Rectal smooth muscle tissue (tissue), 1 donor: ENCODE results near the gene NRG4.
A peak's percentile ranks its signal among the peaks of the same experiment; 100 is the strongest.
"Not testable (repeated sequence)": the region's sequence is repeated elsewhere in the genome, so short reads cannot be mapped to it uniquely, and the experiment has no call there.

Source experiments
- H3K27ac ChIP-seq: one replicate; pipeline ENCODE4 v1.7.0; 2013; ENCODE audit warnings: low read depth, low read length, inconsistent platforms
- H3K27me3 ChIP-seq: one replicate; pipeline ENCODE4 v1.7.0; 2013; ENCODE audit warnings: low read length; ENCODE audit not compliant: control insufficient read depth, insufficient read depth
- H3K36me3 ChIP-seq: one replicate; pipeline ENCODE4 v1.7.0; 2013; ENCODE audit warnings: low read length; ENCODE audit not compliant: control insufficient read depth, insufficient read depth
- H3K4me1 ChIP-seq: one replicate; pipeline ENCODE4 v1.7.0; 2013; ENCODE audit warnings: low read length; ENCODE audit not compliant: control insufficient read depth, insufficient read depth
- H3K4me3 ChIP-seq: one replicate; pipeline ENCODE4 v1.7.0; 2013; ENCODE audit warnings: low read length
- H3K9ac ChIP-seq: one replicate; pipeline ENCODE4 v1.7.0; 2013; ENCODE audit warnings: low read length

Gene NRG4

DNA sequence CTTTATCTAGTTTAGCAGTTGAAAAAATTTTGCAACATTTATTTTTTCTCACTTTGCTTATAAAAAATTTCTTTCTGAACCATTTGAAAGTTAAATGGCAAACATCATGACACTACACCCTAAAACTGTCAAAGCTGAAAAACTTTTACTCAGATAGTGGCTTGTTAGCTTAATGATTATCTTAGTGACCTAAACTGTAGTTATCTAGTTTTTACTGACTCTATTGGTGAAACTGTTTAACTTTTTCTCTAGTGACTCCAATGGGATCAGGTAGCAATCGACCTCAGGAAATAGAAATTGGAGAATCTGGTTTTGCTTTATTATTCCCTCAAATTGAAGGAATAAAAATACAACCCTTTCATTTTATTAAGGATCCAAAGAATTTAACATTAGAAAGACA is 95.2 kb downstream of the NRG4 start:
- Histone ChIP-seq H3K27me3 (no peaks in the 10 kb centered on the region), H3K4me1 (no peaks in the 10 kb centered on the region), H3K36me3 (peaks cover 3% of the 10 kb centered on the region), H3K27ac (no peak overlapping the region), H3K4me3 (no peak overlapping the region), H3K9ac (no peak overlapping the region)

DNA sequence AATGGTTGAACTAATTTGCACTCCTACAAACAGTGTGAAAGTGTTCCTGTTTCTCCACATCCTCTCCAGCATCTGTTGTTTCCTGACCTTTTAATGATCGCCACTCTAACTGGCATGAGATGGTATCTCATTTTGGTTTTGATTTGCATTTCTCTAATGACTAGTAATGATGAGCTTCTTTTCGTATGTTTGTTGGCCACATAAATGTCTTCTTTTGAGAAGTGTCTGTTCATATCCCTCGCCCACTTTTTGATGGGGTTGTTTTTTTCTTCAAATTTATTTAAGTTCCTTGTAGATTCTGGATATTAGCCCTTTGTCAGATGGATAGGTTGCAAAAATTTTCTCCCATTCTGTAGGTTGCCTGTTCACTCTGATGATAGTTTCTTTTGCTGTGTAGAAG is 101.9 kb downstream of the NRG4 start:
- H3K9ac ChIP-seq, H3K4me3 ChIP-seq, H3K27ac ChIP-seq, H3K27me3 ChIP-seq, H3K36me3 ChIP-seq, H3K4me1 ChIP-seq: not testable (repeated sequence)

DNA sequence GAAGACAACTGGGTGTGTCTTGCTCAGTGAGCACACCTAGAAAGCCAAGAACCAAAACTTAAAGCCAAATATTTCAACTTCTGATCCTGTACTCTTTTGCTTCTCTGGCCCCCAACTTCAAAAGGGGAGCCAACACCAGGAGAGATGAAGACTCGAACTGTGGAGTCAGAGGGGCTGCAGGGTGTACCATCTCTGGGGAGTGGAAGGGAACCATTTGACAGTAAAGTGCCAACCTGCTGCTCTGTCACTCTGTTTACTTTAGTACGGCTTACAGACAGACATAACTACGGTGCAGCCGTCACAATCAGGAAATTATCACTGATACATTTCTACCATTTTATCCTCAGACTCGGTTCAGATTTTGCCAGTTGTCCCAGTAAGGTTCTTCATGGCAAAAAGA is 107.0 kb downstream of the NRG4 start:
- Histone ChIP-seq H3K27me3 (no peaks in the 10 kb centered on the region), H3K4me3 (no peak overlapping the region), H3K36me3 (no peaks in the 10 kb centered on the region), H3K9ac (no peak overlapping the region), H3K27ac (no peak overlapping the region), H3K4me1 (no peaks in the 10 kb centered on the region)

DNA sequence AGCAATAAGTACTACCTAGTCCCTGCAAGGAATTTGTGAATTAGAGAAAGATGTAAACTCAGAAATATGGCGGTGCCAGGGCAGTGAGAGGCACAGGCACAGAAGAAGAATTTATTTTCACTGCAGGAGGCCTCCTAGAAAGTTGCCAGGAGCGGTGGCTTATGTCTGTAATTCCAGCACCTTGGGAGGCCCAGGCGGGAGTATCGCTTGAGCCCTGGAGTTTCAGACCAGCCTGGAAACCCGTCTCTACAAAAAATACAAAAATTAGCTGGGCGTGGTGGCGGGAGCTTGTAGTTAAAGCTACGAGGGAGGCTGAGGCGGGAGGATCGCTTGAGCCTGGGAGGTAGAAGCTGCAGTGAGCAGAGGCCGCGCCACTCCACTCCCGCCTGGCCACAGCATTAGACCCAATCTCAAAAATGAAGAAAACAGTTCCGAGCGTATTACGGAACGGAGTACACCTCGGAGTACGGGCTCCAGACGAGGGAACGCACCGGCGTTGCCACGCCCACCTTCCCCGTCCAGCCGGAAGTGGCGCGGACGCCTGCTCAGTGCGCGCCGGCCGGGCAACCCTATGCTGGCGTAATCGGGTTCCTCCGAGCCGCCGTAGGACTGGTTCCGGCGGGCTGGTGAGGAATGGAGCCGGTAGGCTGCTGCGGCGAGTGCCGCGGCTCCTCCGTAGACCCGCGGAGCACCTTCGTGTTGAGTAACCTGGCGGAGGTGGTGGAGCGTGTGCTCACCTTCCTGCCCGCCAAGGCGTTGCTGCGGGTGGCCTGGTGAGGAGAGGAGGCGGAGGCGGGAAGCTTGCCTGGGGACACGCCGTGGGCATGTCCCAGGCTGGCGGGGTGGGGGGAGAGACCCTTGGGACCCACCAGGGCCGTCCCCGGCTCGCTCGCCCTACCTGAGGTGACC is 108.6 kb downstream of the NRG4 start, which contains the start of gene FBXO22:
TSS of gene FBXO22 (plus strand) at position 548 of the 909 bp plus-strand sequence. CDS start at position 634, 86 bp downstream.
- Histone ChIP-seq H3K4me3 (peak within 1 kb of the TSS; percentile 97), H3K4me1 (no peaks in the 10 kb centered on the region), H3K9ac (peak within 1 kb of the TSS; percentile 85), H3K36me3 (no peaks in the 10 kb centered on the region), H3K27me3 (no peaks in the 10 kb centered on the region), H3K27ac (peak within 1 kb of the TSS; percentile 75)

DNA sequence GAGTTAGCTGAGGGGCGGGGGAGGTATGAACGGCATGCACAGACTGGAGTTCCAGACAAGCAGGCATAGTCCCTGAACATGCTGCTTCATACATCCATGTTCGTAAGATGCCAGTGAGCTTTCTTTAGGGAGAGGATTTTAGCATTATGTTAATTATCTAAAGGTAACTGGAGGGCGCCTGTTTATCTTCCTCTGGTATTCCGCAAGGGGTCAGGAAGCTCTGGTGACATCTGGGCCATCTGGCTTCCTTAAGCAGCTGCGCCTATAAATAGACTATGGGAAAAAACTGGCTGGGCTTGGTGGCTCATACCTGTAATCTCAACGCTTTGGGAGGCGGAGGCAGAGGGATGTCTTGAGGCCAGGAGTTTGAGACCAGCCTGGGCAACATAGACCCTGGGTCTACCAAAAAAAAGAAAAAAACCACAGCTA is 110.1 kb downstream of the NRG4 start:
- H3K27me3 ChIP-seq: no peaks in the 10 kb centered on the region
- H3K4me3 ChIP-seq: no peak overlapping the region
- H3K36me3 ChIP-seq: no peaks in the 10 kb centered on the region
- H3K27ac ChIP-seq: no peak overlapping the region
- no peaks in the 10 kb centered on the region for H3K4me1 ChIP-seq
- H3K9ac ChIP-seq: no peak overlapping the region

DNA sequence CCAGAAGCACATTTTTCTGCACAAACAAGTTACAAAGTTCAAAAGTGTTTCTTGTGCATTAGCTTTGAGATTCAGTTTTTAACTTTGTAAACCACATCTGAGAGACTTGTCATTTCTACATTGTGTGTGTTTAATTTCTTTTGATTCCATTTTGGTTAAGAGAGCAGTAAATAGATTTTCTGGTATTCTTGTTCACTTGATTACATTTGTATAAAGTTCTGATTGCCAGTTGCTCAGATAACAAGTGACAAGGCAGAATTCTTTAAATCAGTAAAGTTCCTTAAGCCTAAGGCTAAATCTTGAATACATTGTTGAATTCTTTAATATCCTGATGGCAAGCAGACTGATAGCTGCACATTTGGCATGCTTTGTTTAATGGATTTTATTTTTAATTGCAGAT is 111.6 kb downstream of the NRG4 start:
- Histone ChIP-seq H3K4me1 (no peaks in the 10 kb centered on the region), H3K4me3 (no peak overlapping the region), H3K27ac (no peak overlapping the region), H3K9ac (no peak overlapping the region), H3K27me3 (no peaks in the 10 kb centered on the region), H3K36me3 (no peaks in the 10 kb centered on the region)

DNA sequence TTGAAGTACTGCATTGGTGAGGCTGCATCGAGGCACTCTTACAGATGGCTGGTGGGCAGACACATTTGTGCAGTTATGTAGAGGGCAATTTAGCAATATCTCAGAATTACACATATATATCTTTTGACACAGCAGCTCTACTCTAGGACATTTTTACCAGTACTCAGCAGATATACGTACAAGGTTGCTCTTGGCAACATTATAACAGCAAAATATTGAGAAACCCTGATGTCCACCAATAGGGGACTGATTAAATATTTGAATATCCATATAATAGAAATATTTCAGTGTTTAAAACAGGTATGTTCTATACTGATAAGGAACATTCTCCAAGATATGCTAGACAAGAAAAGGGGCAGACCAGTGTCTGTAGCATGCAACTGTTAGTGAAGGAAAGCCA is 116.5 kb downstream of the NRG4 start:
- no peak overlapping the region for H3K4me3 ChIP-seq
- no peak overlapping the region for H3K27ac ChIP-seq
- no peaks in the 10 kb centered on the region for H3K27me3 ChIP-seq
- H3K36me3 ChIP-seq: peaks cover 4% of the 10 kb centered on the region
- H3K9ac ChIP-seq: no peak overlapping the region
- no peaks in the 10 kb centered on the region for H3K4me1 ChIP-seq

DNA sequence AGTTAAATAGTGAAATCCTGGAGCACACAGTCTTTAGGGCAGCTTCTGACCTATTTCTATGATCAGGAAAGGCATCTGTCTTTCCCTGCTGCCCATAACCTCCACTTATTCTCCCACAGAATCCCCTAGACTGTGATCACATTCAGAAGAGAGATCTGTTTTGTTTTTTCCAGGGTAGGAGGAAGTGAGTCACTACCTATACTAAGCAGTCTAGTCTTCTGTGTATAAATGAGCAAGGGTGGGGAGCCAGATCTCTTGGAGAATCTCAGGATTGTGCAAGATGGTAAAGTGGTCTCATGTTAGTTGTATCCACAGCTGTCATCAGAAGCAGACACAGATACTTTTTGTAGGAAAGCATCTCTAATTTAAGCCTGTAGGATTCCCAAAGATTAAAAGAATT is 120.3 kb downstream of the NRG4 start:
- Histone ChIP-seq H3K4me1 (no peaks in the 10 kb centered on the region), H3K27me3 (no peaks in the 10 kb centered on the region), H3K27ac (no peak overlapping the region), H3K36me3 (peaks cover 4% of the 10 kb centered on the region), H3K9ac (no peak overlapping the region), H3K4me3 (no peak overlapping the region)
